Measurements from ENCODE around the gene SLAMF6. TPM values are rescaled to one million over a fixed set of nuclear protein-coding genes. Genes with fewer than 3 reads are reported as not detected.
"Not testable (repeated sequence)": the region's sequence is repeated elsewhere in the genome, so short reads cannot be mapped to it uniquely, and the experiment has no call there.

Gene SLAMF6
- polyA plus RNA-seq, 1 donor, result 0.16 TPM

- DNase-seq (ENCODE audit: low read depth), result no peak
These were observed 18.4 kb downstream of the SLAMF6 start for GRCh38 chr1:160504651-160505050.

GRCh38 chr1:160503087-160503486 is 20.0 kb downstream of the SLAMF6 start:
- no peak for DNase-seq (ENCODE audit: low read depth)

- DNase-seq (ENCODE audit: low read depth), result no peak
These were observed 22.6 kb downstream of the SLAMF6 start for GRCh38 chr1:160500321-160500990.

GRCh38 chr1:160499631-160500030 is 23.4 kb downstream of the SLAMF6 start:
- peak; percentile 13 for DNase-seq (ENCODE audit: low read depth)

- not testable (repeated sequence) for DNase-seq (ENCODE audit: low read depth)
These were observed 24.6 kb downstream of the SLAMF6 start for GRCh38 chr1:160498301-160499065.

GRCh38 chr1:160496334-160496733 is 26.7 kb downstream of the SLAMF6 start:
- DNase-seq (ENCODE audit: low read depth), result no peak

GRCh38 chr1:160494620-160495019 is 28.4 kb downstream of the SLAMF6 start:
- no peak for DNase-seq (ENCODE audit: low read depth)

- DNase-seq (ENCODE audit: low read depth), result no peak
These were observed 30.4 kb downstream of the SLAMF6 start for GRCh38 chr1:160492617-160493016.

- no peak for DNase-seq (ENCODE audit: low read depth)
These were observed 31.1 kb downstream of the SLAMF6 start for GRCh38 chr1:160491981-160492380.

GRCh38 chr1:160491017-160491416 is 32.0 kb downstream of the SLAMF6 start:
- no peak for DNase-seq (ENCODE audit: low read depth)

- no peak for DNase-seq (ENCODE audit: low read depth)
These were observed 33.4 kb downstream of the SLAMF6 start for GRCh38 chr1:160489513-160490261.

GRCh38 chr1:160488347-160489058 is 34.6 kb downstream of the SLAMF6 start:
- DNase-seq (ENCODE audit: low read depth), result no peak

- DNase-seq (ENCODE audit: low read depth), result no peak
These were observed 36.6 kb downstream of the SLAMF6 start for GRCh38 chr1:160486453-160486852.

GRCh38 chr1:160483505-160484185 is 39.4 kb downstream of the SLAMF6 start:
- DNase-seq (ENCODE audit: low read depth), result no peak

- no peak for DNase-seq (ENCODE audit: low read depth)
These were observed 41.0 kb downstream of the SLAMF6 start for GRCh38 chr1:160481979-160482596.

GRCh38 chr1:160480781-160481180 is 42.3 kb downstream of the SLAMF6 start:
- DNase-seq (ENCODE audit: low read depth), result not testable (repeated sequence)

- DNase-seq (ENCODE audit: low read depth), result not testable (repeated sequence)
These were observed 44.0 kb downstream of the SLAMF6 start for GRCh38 chr1:160479091-160479490.

- no peak for DNase-seq (ENCODE audit: low read depth)
These were observed 48.4 kb downstream of the SLAMF6 start for GRCh38 chr1:160474392-160475242.

GRCh38 chr1:160472112-160472511 is 50.9 kb downstream of the SLAMF6 start:
- no peak for DNase-seq (ENCODE audit: low read depth)

GRCh38 chr1:160471253-160471652 is 51.8 kb downstream of the SLAMF6 start:
- DNase-seq (ENCODE audit: low read depth), result no peak

Measured in forelimb muscle (tissue), 1 donor.